ENCODE data around the gene SLK. TPM values are rescaled to one million over a fixed set of nuclear protein-coding genes. Genes with fewer than 3 reads are reported as not detected.

SLK gene
- total RNA-seq, 1 experiment from 2014 or later = 40.8 TPM

GRCh38 chr10:104026762-104027161 is 59.8 kb downstream of the SLK start:
- BruUV-seq (replicated peaks) = no TSS peak
- in situ Hi-C loops (cut with HindIII; ENCODE audit: low pct_unique_long_range_greater_than_20kb, low sequenced_read_pairs) = no loop called here
- POLR2A ChIA-PET = no interaction called here

GRCh38 chr10:104028146-104028545 is 61.2 kb downstream of the SLK start:
- POLR2A ChIA-PET = no interaction called here
- Histone ChIP-seq H3K36me3 (ENCODE audit: control insufficient read depth, insufficient read depth, low read length) (peaks cover 31% of the 10 kb centered on the region), H3K9me3 (ENCODE audit: control insufficient read depth, insufficient read depth, low read depth, low read length) (no peaks in the 10 kb centered on the region), H3K27me3 (ENCODE audit: control insufficient read depth, insufficient read depth, low read length) (no peaks in the 10 kb centered on the region), H3K27ac (ENCODE audit: low read length) (no peak overlapping the region), H3K4me3 (ENCODE audit: low read depth in 2 of 2, low read length in 2 of 2) (no peak overlapping the region), H3K4me1 (ENCODE audit: control insufficient read depth, insufficient read depth, low read length) (no peaks in the 10 kb centered on the region)
- no TSS peak for BruUV-seq (replicated peaks)
- DNase-seq (ENCODE audit: low read depth, low spot score) (no peak), ATAC-seq (peak; percentile 97)
- CTCF ChIA-PET = interaction anchor here (0.6 to 0.8 kb wide), 2 partner anchors 29 to 45 kb away, joined by 3 to 4 read pairs; no protein-coding TSS in a partner anchor
- intact Hi-C loops (cut with micrococcal nuclease; ENCODE audit: unreplicated experiment) = loop anchor here (5.0 kb wide), 1 partner anchor 141 kb away; no protein-coding TSS in a partner anchor
- no peak for TF ChIP-seq REST (IDR thresholded peaks at IDR 0.05; ENCODE audit: insufficient read depth in 1 of 2, low read depth in 2 of 2, low read length in 1 of 2)
- peak; percentile 70 for TF ChIP-seq CTCF (IDR thresholded peaks at IDR 0.05)
- TF ChIP-seq SIN3A (IDR thresholded peaks at IDR 0.05; ENCODE audit: borderline replicate concordance, insufficient read depth, low read depth, low read length) = no peak
- no peak for TF ChIP-seq TCF7L2 (IDR thresholded peaks at IDR 0.05; ENCODE audit: low read depth, low read length)
- in situ Hi-C loops (cut with HindIII; ENCODE audit: low pct_unique_long_range_greater_than_20kb, low sequenced_read_pairs) = no loop called here

More at GRCh38 chr10:104026762-104027161, 59.8 kb downstream of the SLK start:
- Histone ChIP-seq H3K4me1 (ENCODE audit: control insufficient read depth, insufficient read depth, low read length) (no peaks in the 10 kb centered on the region), H3K9me3 (ENCODE audit: control insufficient read depth, insufficient read depth, low read depth, low read length) (no peaks in the 10 kb centered on the region), H3K36me3 (ENCODE audit: control insufficient read depth, insufficient read depth, low read length) (peaks cover 31% of the 10 kb centered on the region), H3K4me3 (ENCODE audit: low read depth in 2 of 2, low read length in 2 of 2) (no peak overlapping the region), H3K27ac (ENCODE audit: low read length) (no peak overlapping the region), H3K27me3 (ENCODE audit: control insufficient read depth, insufficient read depth, low read length) (no peaks in the 10 kb centered on the region)
- intact Hi-C loops (cut with micrococcal nuclease; ENCODE audit: unreplicated experiment) = loop anchor here (5.0 kb wide), 1 partner anchor 139 kb away; no protein-coding TSS in a partner anchor
- ATAC-seq = no peak
- no peak for DNase-seq (ENCODE audit: low read depth, low spot score)
- TF ChIP-seq SIN3A (IDR thresholded peaks at IDR 0.05; ENCODE audit: borderline replicate concordance, insufficient read depth, low read depth, low read length) = no peak
- TF ChIP-seq POLR2AphosphoS5 (IDR thresholded peaks at IDR 0.05; ENCODE audit: low read depth, low read length) = no peak
- CTCF ChIA-PET = no interaction called here

- Histone ChIP-seq H3K36me3 (ENCODE audit: control insufficient read depth, insufficient read depth, low read length) (peaks cover 22% of the 10 kb centered on the region), H3K4me1 (ENCODE audit: control insufficient read depth, insufficient read depth, low read length) (no peaks in the 10 kb centered on the region), H3K27me3 (ENCODE audit: control insufficient read depth, insufficient read depth, low read length) (no peaks in the 10 kb centered on the region), H3K9me3 (ENCODE audit: control insufficient read depth, insufficient read depth, low read depth, low read length) (no peaks in the 10 kb centered on the region), H3K27ac (ENCODE audit: low read length) (no peak overlapping the region), H3K4me3 (ENCODE audit: low read depth in 2 of 2, low read length in 2 of 2) (no peak overlapping the region)
- ATAC-seq = no peak
- ChIA-PET CTCF (interaction anchor here (0.6 to 0.8 kb wide), 3 partner anchors 30 to 102 kb away, joined by 3 to 4 read pairs (median 4); no protein-coding TSS in a partner anchor), POLR2A (no interaction called here)
- no TSS peak for BruUV-seq (replicated peaks)
- TF ChIP-seq POLR2AphosphoS5 (IDR thresholded peaks at IDR 0.05; ENCODE audit: low read depth, low read length) = no peak
- TF ChIP-seq REST (IDR thresholded peaks at IDR 0.05; ENCODE audit: insufficient read depth in 1 of 2, low read depth in 2 of 2, low read length in 1 of 2) = no peak
- TF ChIP-seq TCF7L2 (IDR thresholded peaks at IDR 0.05; ENCODE audit: low read depth, low read length) = no peak
- TF ChIP-seq CTCF (IDR thresholded peaks at IDR 0.05) = no peak
- TF ChIP-seq SIN3A (IDR thresholded peaks at IDR 0.05; ENCODE audit: borderline replicate concordance, insufficient read depth, low read depth, low read length) = no peak
- in situ Hi-C loops (cut with HindIII; ENCODE audit: low pct_unique_long_range_greater_than_20kb, low sequenced_read_pairs) (no loop called here), intact Hi-C loops (cut with micrococcal nuclease; ENCODE audit: unreplicated experiment) (loop anchor here (5.0 kb wide), 1 partner anchor 142 kb away; no protein-coding TSS in a partner anchor)
- no peak for DNase-seq (ENCODE audit: low read depth, low spot score)
These were observed 62.0 kb downstream of the SLK start for GRCh38 chr10:104028823-104029520.

Measured in Panc1 (cell line).